Cardiac fibroblast (primary cell): ENCODE measurements around the gene PVR.
"Not testable (repeated sequence)": the region's sequence is repeated elsewhere in the genome, so short reads cannot be mapped to it uniquely, and the experiment has no call there.

ENCODE experiments used
- DNase-seq, 2 donors: peaks; one replicate each; pipeline versions ENCODE4 v3.0.0 to v3.0.0-alpha.2; 2010; ENCODE audit warnings: low read depth in 2 of 2
- H3K4me3 ChIP-seq, 2 donors: replicated peaks in 1 of 2; 1 replicate in 1 of 2; 2 replicates in 1 of 2; pipeline ENCODE4 v1.5.1; 2011; ENCODE audit warnings: low read depth in 2 of 2, low read length in 2 of 2, mild to moderate bottlenecking in 2 of 2, moderate library complexity in 1 of 2
- TF ChIP-seq, protein P1 (sequence below): IDR thresholded peaks from one replicate; pipeline ENCODE4 v1.5.1; 2011; ENCODE audit warnings: low read depth, mild to moderate bottlenecking, low read length, inconsistent platforms

Gene PVR

DNA sequence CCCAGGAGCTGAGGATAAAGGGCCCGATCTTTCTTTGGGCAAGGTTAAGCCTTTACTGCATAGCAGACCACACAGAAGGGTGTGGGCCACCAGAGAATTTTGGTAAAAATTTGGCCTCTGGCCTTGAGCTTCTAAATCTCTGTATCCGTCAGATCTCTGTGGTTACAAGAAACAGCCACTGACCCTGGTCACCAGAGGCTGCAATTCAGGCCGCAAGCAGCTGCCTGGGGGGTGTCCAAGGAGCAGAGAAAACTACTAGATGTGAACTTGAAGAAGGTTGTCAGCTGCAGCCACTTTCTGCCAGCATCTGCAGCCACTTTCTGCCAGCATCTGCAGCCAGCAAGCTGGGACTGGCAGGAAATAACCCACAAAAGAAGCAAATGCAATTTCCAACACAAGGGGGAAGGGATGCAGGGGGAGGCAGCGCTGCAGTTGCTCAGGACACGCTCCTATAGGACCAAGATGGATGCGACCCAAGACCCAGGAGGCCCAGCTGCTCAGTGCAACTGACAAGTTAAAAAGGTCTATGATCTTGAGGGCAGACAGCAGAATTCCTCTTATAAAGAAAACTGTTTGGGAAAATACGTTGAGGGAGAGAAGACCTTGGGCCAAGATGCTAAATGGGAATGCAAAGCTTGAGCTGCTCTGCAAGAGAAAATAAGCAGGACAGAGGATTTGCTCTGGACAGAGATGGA lies 19.1 kb downstream of the PVR start:
- TF ChIP-seq, protein P1, sequence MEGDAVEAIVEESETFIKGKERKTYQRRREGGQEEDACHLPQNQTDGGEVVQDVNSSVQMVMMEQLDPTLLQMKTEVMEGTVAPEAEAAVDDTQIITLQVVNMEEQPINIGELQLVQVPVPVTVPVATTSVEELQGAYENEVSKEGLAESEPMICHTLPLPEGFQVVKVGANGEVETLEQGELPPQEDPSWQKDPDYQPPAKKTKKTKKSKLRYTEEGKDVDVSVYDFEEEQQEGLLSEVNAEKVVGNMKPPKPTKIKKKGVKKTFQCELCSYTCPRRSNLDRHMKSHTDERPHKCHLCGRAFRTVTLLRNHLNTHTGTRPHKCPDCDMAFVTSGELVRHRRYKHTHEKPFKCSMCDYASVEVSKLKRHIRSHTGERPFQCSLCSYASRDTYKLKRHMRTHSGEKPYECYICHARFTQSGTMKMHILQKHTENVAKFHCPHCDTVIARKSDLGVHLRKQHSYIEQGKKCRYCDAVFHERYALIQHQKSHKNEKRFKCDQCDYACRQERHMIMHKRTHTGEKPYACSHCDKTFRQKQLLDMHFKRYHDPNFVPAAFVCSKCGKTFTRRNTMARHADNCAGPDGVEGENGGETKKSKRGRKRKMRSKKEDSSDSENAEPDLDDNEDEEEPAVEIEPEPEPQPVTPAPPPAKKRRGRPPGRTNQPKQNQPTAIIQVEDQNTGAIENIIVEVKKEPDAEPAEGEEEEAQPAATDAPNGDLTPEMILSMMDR: no peak
- peak in 1 of 2 donors; percentile 50 for DNase-seq
- H3K4me3 ChIP-seq: no peak overlapping the region

DNA sequence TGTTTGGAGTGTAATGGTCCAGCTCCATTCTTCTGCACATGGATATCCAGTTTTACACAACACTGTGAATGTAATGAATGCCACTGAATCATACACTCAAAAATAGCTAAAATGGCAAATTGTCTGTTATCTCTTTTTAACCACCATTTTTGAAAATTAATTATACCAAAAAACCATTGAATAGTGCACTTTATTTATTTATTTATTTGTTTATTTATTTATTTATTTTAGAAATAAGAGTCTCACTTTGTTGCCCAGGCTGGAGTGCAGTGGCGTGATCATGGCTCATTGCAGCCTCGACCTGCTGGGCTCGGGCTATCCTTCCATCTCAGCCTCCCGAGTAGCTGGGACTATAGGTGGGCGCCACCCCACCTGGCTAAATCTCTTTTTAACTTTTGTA lies 20.3 kb downstream of the PVR start:
- no peak for DNase-seq
- TF ChIP-seq, protein P1: no peak
- H3K4me3 ChIP-seq: no peak overlapping the region

GRCh38 chr19:44664976-44665375 lies 21.3 kb downstream of the PVR start:
- no peak overlapping the region for H3K4me3 ChIP-seq
- no peak for DNase-seq
- TF ChIP-seq, protein P1: no peak

DNA sequence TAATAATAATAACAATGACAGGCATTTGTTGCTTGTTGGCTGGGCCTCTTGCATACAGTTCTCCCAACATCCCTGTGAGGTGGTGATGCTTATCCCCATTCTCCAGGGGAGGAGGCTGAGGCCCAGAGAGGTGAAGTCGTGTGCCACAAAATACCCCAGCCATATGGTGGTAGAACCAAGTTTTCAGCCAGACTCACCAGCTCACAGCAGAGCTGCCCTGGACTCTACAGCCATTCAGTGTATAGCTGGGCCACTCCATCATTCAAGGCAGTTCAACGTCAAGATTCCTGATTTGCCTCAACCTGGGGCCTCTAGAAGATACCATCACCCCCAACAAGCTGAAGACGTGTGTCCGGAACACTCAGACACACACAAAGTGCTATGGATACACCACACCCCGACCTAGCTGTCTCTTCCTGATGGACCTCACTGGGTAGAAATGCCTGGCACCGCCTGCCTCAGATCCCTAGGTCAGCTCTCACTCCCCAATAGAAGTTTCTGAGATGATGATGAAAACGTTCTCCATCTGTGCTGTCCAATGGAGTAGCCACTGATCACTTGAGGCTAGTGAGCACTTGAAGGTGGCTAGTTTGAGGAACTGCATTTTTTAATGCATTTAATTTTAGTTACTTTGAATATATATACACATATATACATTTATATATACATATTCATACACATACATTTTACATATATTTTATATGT lies 23.3 kb downstream of the PVR start:
- H3K4me3 ChIP-seq: no peak overlapping the region
- TF ChIP-seq, protein P1: no peak
- DNase-seq: no peak

GRCh38 chr19:44668985-44669764 lies 25.5 kb downstream of the PVR start:
- no peak overlapping the region for H3K4me3 ChIP-seq
- TF ChIP-seq, protein P1: no peak
- no peak for DNase-seq

DNA sequence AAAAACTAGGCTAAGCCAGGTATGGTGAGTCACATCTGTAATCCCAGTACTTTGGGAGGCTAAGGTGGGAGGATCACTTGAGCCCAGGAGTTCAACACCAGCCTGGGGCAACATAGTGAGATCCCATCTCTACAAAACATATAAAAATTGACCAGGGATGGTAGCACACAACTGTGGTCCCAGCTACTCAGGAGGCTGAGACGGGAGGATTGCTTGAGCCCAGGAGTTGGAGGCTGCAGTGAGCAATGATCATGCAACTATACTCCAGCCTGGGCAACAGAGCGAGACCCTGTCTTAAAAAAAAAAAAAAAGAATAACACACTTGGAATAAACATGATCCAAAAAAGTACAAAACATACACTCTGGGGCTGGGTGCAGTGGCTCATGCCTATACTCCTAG lies 26.3 kb downstream of the PVR start:
- not testable (repeated sequence) for DNase-seq

GRCh38 chr19:44671400-44671799 lies 27.7 kb downstream of the PVR start, which contains the start of gene CEACAM19:
CEACAM19 (plus strand) TSS chr19:44671482; CDS start chr19:44671932, 450 bp downstream.
- no peak within 1 kb of the TSS for H3K4me3 ChIP-seq
- peak in 1 of 2 donors; percentile 44 for DNase-seq
- TF ChIP-seq, protein P1: no peak

More for the DNA sequence above, 26.3 kb downstream of the PVR start:
- H3K4me3 ChIP-seq: not testable (repeated sequence)
